SK-N-SH (cell line): ENCODE data around the gene NDUFB8. TPM values are rescaled to one million over a fixed set of nuclear protein-coding genes. Genes with fewer than 3 reads are reported as not detected.

Experiments
- ELF1 ChIP-seq: IDR thresholded peaks from 2 replicates; pipeline ENCODE4 v1.4.0; 2012
- EP300 ChIP-seq, 2 experiments: IDR thresholded peaks; 2 replicates each; pipeline versions ENCODE4 v1.4.0 to v1.6.1; 2012; ENCODE audit warnings: borderline replicate concordance in 1 of 2, low read depth in 1 of 2, low read length in 1 of 2
- EZH2phosphoT487 ChIP-seq: fragments of 200-600 bp; sonication (generic); IDR thresholded peaks from 2 replicates; pipeline ENCODE4 v1.6.1; 2017; ENCODE audit warnings: low read depth, mixed run types, mild to moderate bottlenecking, antibody characterized with exemption, moderate library complexity, borderline replicate concordance
- FOSL2 ChIP-seq: IDR thresholded peaks from 2 replicates; pipeline ENCODE4 v1.4.0; 2012; ENCODE audit warnings: low read depth, mild to moderate bottlenecking, moderate library complexity, borderline replicate concordance
- FOXM1 ChIP-seq: IDR thresholded peaks from 2 replicates; pipeline ENCODE4 v1.4.0; 2012; ENCODE audit warnings: low read depth, mild to moderate bottlenecking
- GATA2 ChIP-seq: sonication (generic); formaldehyde crosslinking; IDR thresholded peaks from 2 replicates; pipeline ENCODE4 v1.5.0; 2020; ENCODE audit warnings: mild to moderate bottlenecking, missing genetic modification reagents
- MAX ChIP-seq: IDR thresholded peaks from 2 replicates; pipeline ENCODE4 v1.4.0; 2012; ENCODE audit warnings: low read depth
- MEF2A ChIP-seq: IDR thresholded peaks from 2 replicates; pipeline ENCODE4 v1.4.0; 2012; ENCODE audit warnings: low read depth, borderline replicate concordance
- NFIC ChIP-seq: IDR thresholded peaks from 2 replicates; pipeline ENCODE4 v1.4.0; 2012; ENCODE audit warnings: borderline replicate concordance
- NRF1 ChIP-seq: IDR thresholded peaks from 2 replicates; pipeline ENCODE4 v1.6.1; 2012; ENCODE audit warnings: low read depth, mild to moderate bottlenecking, low read length
- POLR2AphosphoS5 ChIP-seq: IDR thresholded peaks from 2 replicates; pipeline ENCODE4 v1.6.1; 2012; ENCODE audit warnings: low read depth, low read length
- REST ChIP-seq: IDR thresholded peaks from 2 replicates; pipeline ENCODE4 v1.6.1; 2012; ENCODE audit warnings: mild to moderate bottlenecking, low read depth, low read length, moderate library complexity
- USF2 ChIP-seq: fragments of 150-350 bp; IDR thresholded peaks from 2 replicates; pipeline ENCODE4 v1.6.1; 2017; ENCODE audit warnings: antibody characterized with exemption, low read length, low read depth, borderline replicate concordance
- YY1 ChIP-seq: IDR thresholded peaks from 2 replicates; pipeline ENCODE4 v1.4.0; 2012; ENCODE audit warnings: low read depth, mild to moderate bottlenecking
- polyA plus RNA-seq, 3 experiments: library from polyadenylated mRNA; depleted of rRNA; stranded (reverse); fragments of >200 nt; gene quantifications; 2 replicates each; pipeline ENCODE4 v1.2.3, GENCODE V29; 2012
- TF ChIP-seq, protein P1 (sequence below): IDR thresholded peaks from 2 replicates; pipeline ENCODE4 v1.4.0; 2012; ENCODE audit warnings: low read depth, borderline replicate concordance
- TF ChIP-seq, protein P2 (sequence below): IDR thresholded peaks from 2 replicates; pipeline ENCODE4 v1.4.0; 2012; ENCODE audit warnings: low read depth, borderline replicate concordance
- TF ChIP-seq, protein P3 (sequence below): fragments of 200-600 bp; sonication (generic); IDR thresholded peaks from 2 replicates; pipeline ENCODE4 v1.6.1; 2017; ENCODE audit warnings: antibody characterized with exemption, mild to moderate bottlenecking, moderate library complexity

Gene NDUFB8
- polyA plus RNA-seq, 1 of the 3 experiments (the other 2 are of a cell fraction): 368 TPM

GRCh38 chr10:100481462-100482081, 48.1 kb downstream of the NDUFB8 start (continued):
- TF ChIP-seq MAX (peak; percentile 97), YY1 (no peak), MEF2A (no peak), NRF1 (no peak), GATA2 (no peak), EP300 (IDR thresholded peaks at IDR 0.05; ENCODE audit: borderline replicate concordance in 1 of 2, low read depth in 1 of 2, low read length in 1 of 2) (no peak), FOSL2 (no peak), EZH2phosphoT487 (no peak), FOXM1 (no peak), USF2 (no peak), NFIC (no peak), REST (no peak), ELF1 (no peak), POLR2AphosphoS5 (no peak)
- TF ChIP-seq, protein P1, sequence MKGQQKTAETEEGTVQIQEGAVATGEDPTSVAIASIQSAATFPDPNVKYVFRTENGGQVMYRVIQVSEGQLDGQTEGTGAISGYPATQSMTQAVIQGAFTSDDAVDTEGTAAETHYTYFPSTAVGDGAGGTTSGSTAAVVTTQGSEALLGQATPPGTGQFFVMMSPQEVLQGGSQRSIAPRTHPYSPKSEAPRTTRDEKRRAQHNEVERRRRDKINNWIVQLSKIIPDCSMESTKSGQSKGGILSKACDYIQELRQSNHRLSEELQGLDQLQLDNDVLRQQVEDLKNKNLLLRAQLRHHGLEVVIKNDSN: peak; percentile 14; the same call in 1 of the 2 replicates
- TF ChIP-seq, protein P2, sequence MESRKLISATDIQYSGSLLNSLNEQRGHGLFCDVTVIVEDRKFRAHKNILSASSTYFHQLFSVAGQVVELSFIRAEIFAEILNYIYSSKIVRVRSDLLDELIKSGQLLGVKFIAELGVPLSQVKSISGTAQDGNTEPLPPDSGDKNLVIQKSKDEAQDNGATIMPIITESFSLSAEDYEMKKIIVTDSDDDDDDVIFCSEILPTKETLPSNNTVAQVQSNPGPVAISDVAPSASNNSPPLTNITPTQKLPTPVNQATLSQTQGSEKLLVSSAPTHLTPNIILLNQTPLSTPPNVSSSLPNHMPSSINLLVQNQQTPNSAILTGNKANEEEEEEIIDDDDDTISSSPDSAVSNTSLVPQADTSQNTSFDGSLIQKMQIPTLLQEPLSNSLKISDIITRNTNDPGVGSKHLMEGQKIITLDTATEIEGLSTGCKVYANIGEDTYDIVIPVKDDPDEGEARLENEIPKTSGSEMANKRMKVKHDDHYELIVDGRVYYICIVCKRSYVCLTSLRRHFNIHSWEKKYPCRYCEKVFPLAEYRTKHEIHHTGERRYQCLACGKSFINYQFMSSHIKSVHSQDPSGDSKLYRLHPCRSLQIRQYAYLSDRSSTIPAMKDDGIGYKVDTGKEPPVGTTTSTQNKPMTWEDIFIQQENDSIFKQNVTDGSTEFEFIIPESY: no peak
- TF ChIP-seq, protein P3, sequence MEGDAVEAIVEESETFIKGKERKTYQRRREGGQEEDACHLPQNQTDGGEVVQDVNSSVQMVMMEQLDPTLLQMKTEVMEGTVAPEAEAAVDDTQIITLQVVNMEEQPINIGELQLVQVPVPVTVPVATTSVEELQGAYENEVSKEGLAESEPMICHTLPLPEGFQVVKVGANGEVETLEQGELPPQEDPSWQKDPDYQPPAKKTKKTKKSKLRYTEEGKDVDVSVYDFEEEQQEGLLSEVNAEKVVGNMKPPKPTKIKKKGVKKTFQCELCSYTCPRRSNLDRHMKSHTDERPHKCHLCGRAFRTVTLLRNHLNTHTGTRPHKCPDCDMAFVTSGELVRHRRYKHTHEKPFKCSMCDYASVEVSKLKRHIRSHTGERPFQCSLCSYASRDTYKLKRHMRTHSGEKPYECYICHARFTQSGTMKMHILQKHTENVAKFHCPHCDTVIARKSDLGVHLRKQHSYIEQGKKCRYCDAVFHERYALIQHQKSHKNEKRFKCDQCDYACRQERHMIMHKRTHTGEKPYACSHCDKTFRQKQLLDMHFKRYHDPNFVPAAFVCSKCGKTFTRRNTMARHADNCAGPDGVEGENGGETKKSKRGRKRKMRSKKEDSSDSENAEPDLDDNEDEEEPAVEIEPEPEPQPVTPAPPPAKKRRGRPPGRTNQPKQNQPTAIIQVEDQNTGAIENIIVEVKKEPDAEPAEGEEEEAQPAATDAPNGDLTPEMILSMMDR: peak; percentile 18
